ENCODE data around the gene C5orf52.

DNA sequence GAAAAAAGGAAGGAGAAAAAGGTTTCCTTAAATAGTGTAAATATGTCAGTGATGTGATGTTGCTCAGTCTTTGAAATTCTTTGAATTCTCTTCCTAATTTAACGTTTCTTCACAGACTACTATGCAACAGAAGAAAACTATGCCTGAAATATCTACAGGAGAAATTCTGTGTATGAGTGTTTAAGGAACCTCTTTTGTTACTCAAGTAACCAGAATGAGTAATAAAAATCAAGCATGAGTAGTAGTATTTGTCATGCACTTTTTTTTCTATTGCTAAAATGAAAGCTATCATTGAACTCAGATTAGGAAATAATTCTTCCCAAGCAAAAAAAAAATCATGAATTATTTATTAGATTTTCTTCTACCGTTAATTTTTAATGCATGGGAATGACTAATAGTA is 39.5 kb downstream of the C5orf52 start:
- TF ChIP-seq CTCF (IDR thresholded peaks at IDR 0.05; ENCODE audit: poor library complexity) (no peak), EZH2 (IDR thresholded peaks at IDR 0.05; ENCODE audit: borderline replicate concordance) (no peak)

Measured in hepatocyte (in vitro differentiated cells).